NCI-H2107 (cell line): ENCODE results near the gene RTP3.
"Not testable (repeated sequence)": the region's sequence is repeated elsewhere in the genome, so short reads cannot be mapped to it uniquely, and the experiment has no call there.

ENCODE experiments used
- DNase-seq: peaks from one replicate; lab custom pipeline; 2025; lab: John Stamatoyannopoulos, UW

Gene RTP3

GRCh38 chr3:46548611-46549010 lies 50.8 kb downstream of the RTP3 start:
- DNase-seq, result not testable (repeated sequence)

- DNase-seq, result no peak
These were observed 51.7 kb downstream of the RTP3 start for GRCh38 chr3:46549408-46549904.

- no peak for DNase-seq
These were observed 52.2 kb downstream of the RTP3 start for GRCh38 chr3:46549989-46550388.
